Measurements from ENCODE around the gene CACNA1I. TPM values are rescaled to one million over a fixed set of nuclear protein-coding genes. Genes with fewer than 3 reads are reported as not detected.

Gene CACNA1I
- polyA plus RNA-seq, 1 experiment, result not detected

DNA sequence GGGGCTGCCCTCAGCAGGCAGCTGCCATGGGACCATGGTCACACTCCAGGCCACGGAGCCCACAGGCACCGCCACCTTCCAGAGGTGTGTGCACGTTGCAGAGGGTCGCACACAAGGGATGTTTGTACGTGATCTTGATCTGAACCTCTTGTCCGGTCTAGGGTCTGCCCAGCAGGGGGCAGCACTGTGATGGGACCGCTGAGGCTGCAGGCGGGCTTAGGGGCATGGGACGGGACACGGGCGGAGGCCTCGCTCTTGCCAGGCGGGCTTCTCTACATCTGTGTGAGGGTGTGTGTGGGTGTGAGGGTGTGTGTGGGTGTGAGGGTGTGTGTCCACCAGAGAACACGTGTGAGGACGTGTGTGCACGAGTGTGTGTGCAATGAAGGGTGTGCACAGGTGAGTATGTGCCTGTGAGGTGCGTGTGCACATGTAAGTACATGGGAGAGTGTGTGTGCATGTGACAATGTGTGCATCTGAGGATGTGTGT, 52.4 kb downstream of the CACNA1I start:
- Histone ChIP-seq H3K4me3 (ENCODE audit: low read depth, low read length) (no peak overlapping the region), H3K27me3 (ENCODE audit: control insufficient read depth, insufficient read depth, low read length) (peaks cover 37% of the 10 kb centered on the region), H3K9me3 (ENCODE audit: control insufficient read depth, insufficient read depth, low read length) (peaks cover 4% of the 10 kb centered on the region; the same call in 1 of the 2 replicates), H3K27ac (ENCODE audit: low read depth, low read length) (no peak overlapping the region)
- no peak for DNase-seq (ENCODE audit: low read depth, low spot score)
- ChIA-PET CTCF (no interaction called here), POLR2A (no interaction called here)
- TF ChIP-seq, protein P1, sequence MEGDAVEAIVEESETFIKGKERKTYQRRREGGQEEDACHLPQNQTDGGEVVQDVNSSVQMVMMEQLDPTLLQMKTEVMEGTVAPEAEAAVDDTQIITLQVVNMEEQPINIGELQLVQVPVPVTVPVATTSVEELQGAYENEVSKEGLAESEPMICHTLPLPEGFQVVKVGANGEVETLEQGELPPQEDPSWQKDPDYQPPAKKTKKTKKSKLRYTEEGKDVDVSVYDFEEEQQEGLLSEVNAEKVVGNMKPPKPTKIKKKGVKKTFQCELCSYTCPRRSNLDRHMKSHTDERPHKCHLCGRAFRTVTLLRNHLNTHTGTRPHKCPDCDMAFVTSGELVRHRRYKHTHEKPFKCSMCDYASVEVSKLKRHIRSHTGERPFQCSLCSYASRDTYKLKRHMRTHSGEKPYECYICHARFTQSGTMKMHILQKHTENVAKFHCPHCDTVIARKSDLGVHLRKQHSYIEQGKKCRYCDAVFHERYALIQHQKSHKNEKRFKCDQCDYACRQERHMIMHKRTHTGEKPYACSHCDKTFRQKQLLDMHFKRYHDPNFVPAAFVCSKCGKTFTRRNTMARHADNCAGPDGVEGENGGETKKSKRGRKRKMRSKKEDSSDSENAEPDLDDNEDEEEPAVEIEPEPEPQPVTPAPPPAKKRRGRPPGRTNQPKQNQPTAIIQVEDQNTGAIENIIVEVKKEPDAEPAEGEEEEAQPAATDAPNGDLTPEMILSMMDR (IDR thresholded peaks at IDR 0.05; ENCODE audit: low read depth, low read length), result peak; percentile 57

- ChIA-PET POLR2A (no interaction called here), CTCF (interaction anchor here (0.6 to 2.0 kb wide), 3 partner anchors 309 to 416 kb away, joined by 3 to 6 read pairs (median 4); no protein-coding TSS in a partner anchor)
- peaks cover 4% of the 10 kb centered on the region; the same call in 1 of the 2 replicates for H3K9me3 ChIP-seq (ENCODE audit: control insufficient read depth, insufficient read depth, low read length)
- no peak overlapping the region for H3K4me3 ChIP-seq (ENCODE audit: low read depth, low read length)
- peaks cover 37% of the 10 kb centered on the region for H3K27me3 ChIP-seq (ENCODE audit: control insufficient read depth, insufficient read depth, low read length)
- DNase-seq (ENCODE audit: low read depth, low spot score), result no peak
- H3K27ac ChIP-seq (ENCODE audit: low read depth, low read length), result no peak overlapping the region
- TF ChIP-seq, protein P1 (IDR thresholded peaks at IDR 0.05; ENCODE audit: low read depth, low read length), result no peak
These were observed 53.3 kb downstream of the CACNA1I start for GRCh38 chr22:39623603-39624500.

GRCh38 chr22:39624501-39624821, 53.9 kb downstream of the CACNA1I start:
- TF ChIP-seq, protein P1 (IDR thresholded peaks at IDR 0.05; ENCODE audit: low read depth, low read length), result no peak
- Histone ChIP-seq H3K9me3 (ENCODE audit: control insufficient read depth, insufficient read depth, low read length) (peaks cover 4% of the 10 kb centered on the region; the same call in 1 of the 2 replicates), H3K4me3 (ENCODE audit: low read depth, low read length) (no peak overlapping the region), H3K27me3 (ENCODE audit: control insufficient read depth, insufficient read depth, low read length) (peaks cover 37% of the 10 kb centered on the region), H3K27ac (ENCODE audit: low read depth, low read length) (no peak overlapping the region)
- ChIA-PET CTCF (interaction anchor here (0.6 to 2.0 kb wide), 3 partner anchors 308 to 416 kb away, joined by 3 to 6 read pairs (median 4); no protein-coding TSS in a partner anchor), POLR2A (no interaction called here)
- no peak for DNase-seq (ENCODE audit: low read depth, low spot score)

- Histone ChIP-seq H3K27ac (ENCODE audit: low read depth, low read length) (no peak overlapping the region), H3K27me3 (ENCODE audit: control insufficient read depth, insufficient read depth, low read length) (peaks cover 39% of the 10 kb centered on the region), H3K4me3 (ENCODE audit: low read depth, low read length) (no peak overlapping the region), H3K9me3 (ENCODE audit: control insufficient read depth, insufficient read depth, low read length) (peaks cover 4% of the 10 kb centered on the region; the same call in 1 of the 2 replicates)
- CTCF ChIA-PET, result interaction anchor here (2.0 kb wide), 1 partner anchor 399 kb away, joined by 6 read pairs; no protein-coding TSS in a partner anchor
- TF ChIP-seq, protein P1 (IDR thresholded peaks at IDR 0.05; ENCODE audit: low read depth, low read length), result no peak
- POLR2A ChIA-PET, result no interaction called here
- no peak for DNase-seq (ENCODE audit: low read depth, low spot score)
These were observed 55.3 kb downstream of the CACNA1I start for GRCh38 chr22:39625569-39626537.

Data from AG04450 (cell line).